ENCODE data around the gene PIGU.
A peak's percentile ranks its signal among the peaks of the same experiment; 100 is the strongest.
"Not testable (repeated sequence)": the region's sequence is repeated elsewhere in the genome, so short reads cannot be mapped to it uniquely, and the experiment has no call there.

PIGU gene

GRCh38 chr20:34706302-34706875 lies 29.5 kb upstream of the PIGU start:
- no peak for DNase-seq

GRCh38 chr20:34705397-34706301 lies 28.8 kb upstream of the PIGU start:
- no peak for DNase-seq

GRCh38 chr20:34705008-34705396 lies 28.1 kb upstream of the PIGU start:
- no peak for DNase-seq

GRCh38 chr20:34704177-34705007 lies 27.5 kb upstream of the PIGU start, which contains the start of gene TP53INP2:
Gene TP53INP2 (plus strand): TSS chr20:34704344. CDS start chr20:34708740, 4,396 bp downstream.
- DNase-seq, result peak; percentile 92

- DNase-seq, result no peak
Measured at GRCh38 chr20:34703424-34704176, 26.7 kb upstream of the PIGU start.

- DNase-seq, result no peak
Measured at GRCh38 chr20:34703061-34703423, 26.1 kb upstream of the PIGU start.

GRCh38 chr20:34701405-34702085 lies 24.7 kb upstream of the PIGU start:
- no peak for DNase-seq

- no peak for DNase-seq
Measured at GRCh38 chr20:34693414-34693813, 16.5 kb upstream of the PIGU start.

- DNase-seq, result no peak
Measured at GRCh38 chr20:34691838-34692237, 14.9 kb upstream of the PIGU start.

GRCh38 chr20:34689486-34689885 lies 12.6 kb upstream of the PIGU start:
- no peak for DNase-seq

- DNase-seq, result no peak
Measured at GRCh38 chr20:34683667-34684066, 6.8 kb upstream of the PIGU start.

- DNase-seq, result no peak
Measured at GRCh38 chr20:34680586-34681175, 3.8 kb upstream of the PIGU start.

- DNase-seq, result no peak
Measured at GRCh38 chr20:34675993-34676641, 775 bp downstream of the PIGU start.

- DNase-seq, result no peak
Measured at GRCh38 chr20:34675561-34675960, 1.3 kb downstream of the PIGU start.

- no peak for DNase-seq
Measured at GRCh38 chr20:34673412-34673811, 3.5 kb downstream of the PIGU start.

GRCh38 chr20:34669094-34669493 lies 7.8 kb downstream of the PIGU start:
- DNase-seq, result no peak

GRCh38 chr20:34664751-34665150 lies 12.1 kb downstream of the PIGU start:
- DNase-seq, result not testable (repeated sequence)

GRCh38 chr20:34663213-34663943 lies 13.5 kb downstream of the PIGU start:
- DNase-seq, result no peak

GRCh38 chr20:34661811-34662210 lies 15.1 kb downstream of the PIGU start:
- not testable (repeated sequence) for DNase-seq

GRCh38 chr20:34658654-34659053 lies 18.2 kb downstream of the PIGU start:
- DNase-seq, result not testable (repeated sequence)

Data from NCI-H446 treated with DMSO at 0.1 percent for 48 hours (cell line).